Activated CD4-positive, alpha-beta T cell treated with anti-CD3 and anti-CD28 coated beads, Interleukin-2, amount 10 ng/mL, durations not matched to agents 24 days and 14 days (primary cell): Measurements from ENCODE around the gene MDM2. TPM values are rescaled to one million over a fixed set of nuclear protein-coding genes. Genes with fewer than 3 reads are reported as not detected.
"Not testable (repeated sequence)": the region's sequence is repeated elsewhere in the genome, so short reads cannot be mapped to it uniquely, and the experiment has no call there.

Experiments
- DNase-seq: peaks from one replicate; pipeline ENCODE4 v3.0.0; 2022
- H3K27ac Mint-ChIP-seq: one replicate; pipeline ENCODE4 v1.8.0; 2022; ENCODE audit warnings: mild to moderate bottlenecking, mixed read lengths
- H3K27me3 Mint-ChIP-seq: one replicate; pipeline ENCODE4 v1.8.0; 2022; ENCODE audit warnings: mixed read lengths
- H3K36me3 Mint-ChIP-seq: one replicate; pipeline ENCODE4 v1.8.0; 2022; ENCODE audit warnings: low read depth, mild to moderate bottlenecking, mixed read lengths
- H3K4me1 Mint-ChIP-seq: one replicate; pipeline ENCODE4 v1.8.0; 2021; ENCODE audit warnings: mixed read lengths
- H3K4me3 Mint-ChIP-seq: one replicate; pipeline ENCODE4 v1.8.0; 2022; ENCODE audit warnings: mild to moderate bottlenecking, moderate library complexity, mixed read lengths
- H3K9me3 Mint-ChIP-seq: one replicate; pipeline ENCODE4 v1.8.0; 2021; ENCODE audit warnings: mixed read lengths
- intact Hi-C: fragments of 100-400 bp; cut with micrococcal nuclease; formaldehyde crosslinking; loops from one replicate; pipeline ENCODE4 v1.15.1; 2023
- total RNA-seq: library from RNA; stranded (reverse); gene quantifications from 2 replicates; pipeline ENCODE4 v1.2.3, GENCODE V29; 2022

Gene MDM2
- total RNA-seq, 1 donor from 2014 or later: 233 TPM

DNA sequence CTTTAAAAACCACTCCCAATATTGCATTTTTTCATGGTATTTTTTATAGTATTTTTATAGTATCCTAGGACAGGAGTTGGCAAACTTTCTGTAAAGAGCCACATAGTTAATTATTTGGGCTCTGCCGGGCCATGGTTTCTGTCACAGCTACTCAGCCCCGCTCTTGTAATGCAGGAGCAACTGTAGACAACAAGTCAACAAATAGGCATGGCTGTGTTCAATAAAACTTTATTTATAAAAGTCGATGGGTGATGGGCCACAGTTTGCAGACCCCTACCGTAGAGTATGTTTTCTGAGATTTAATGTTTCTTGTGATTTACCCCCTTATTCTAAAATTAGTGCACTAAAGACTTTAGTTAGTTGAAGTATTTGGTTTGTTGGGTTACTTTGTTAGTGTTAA lies 25.5 kb downstream of the MDM2 start:
- H3K36me3 Mint-ChIP-seq: peaks cover 59% of the 10 kb centered on the region

DNA sequence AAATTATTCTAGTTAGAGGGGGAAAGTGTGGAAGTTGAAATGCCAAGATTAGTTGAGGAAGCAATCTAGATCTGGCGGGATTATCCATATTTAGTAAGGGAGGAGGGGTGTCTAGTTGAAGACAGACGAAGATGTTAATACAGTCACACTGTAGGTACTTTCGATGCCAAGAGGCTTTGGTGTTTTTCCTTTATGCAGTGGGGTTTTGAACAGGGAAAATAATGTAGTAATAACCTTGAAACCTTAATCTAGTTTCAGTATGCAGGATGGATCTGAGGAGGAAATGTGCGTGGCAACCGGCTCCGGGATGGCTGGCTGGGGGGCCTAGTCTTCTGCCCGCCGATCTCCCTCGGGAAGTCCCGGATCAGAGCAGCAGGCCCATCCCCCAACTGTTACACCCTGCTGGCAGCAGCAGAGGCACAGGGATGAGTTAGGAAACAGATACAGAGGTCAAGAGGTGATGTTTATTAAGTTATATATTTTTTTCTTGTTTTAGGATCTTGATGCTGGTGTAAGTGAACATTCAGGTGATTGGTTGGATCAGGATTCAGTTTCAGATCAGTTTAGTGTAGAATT lies 27.4 kb downstream of the MDM2 start:
- no peaks in the 10 kb centered on the region for H3K9me3 Mint-ChIP-seq
- peaks cover 12% of the 10 kb centered on the region for H3K4me1 Mint-ChIP-seq
- H3K4me3 Mint-ChIP-seq: no peak overlapping the region
- peaks cover 59% of the 10 kb centered on the region for H3K36me3 Mint-ChIP-seq
- H3K27ac Mint-ChIP-seq: peak overlapping the region; percentile 25
- intact Hi-C loops: loop anchor here (10.0 kb wide), 2 partner anchors 319 to 409 kb away; no protein-coding TSS in a partner anchor
- H3K27me3 Mint-ChIP-seq: no peaks in the 10 kb centered on the region
- no peak for DNase-seq

More for the DNA sequence above, 25.5 kb downstream of the MDM2 start:
- DNase-seq: no peak
- Mint-ChIP-seq H3K4me1 (peaks cover 17% of the 10 kb centered on the region), H3K9me3 (no peaks in the 10 kb centered on the region), H3K4me3 (no peak overlapping the region), H3K27ac (no peak overlapping the region), H3K27me3 (no peaks in the 10 kb centered on the region)
- intact Hi-C loops: loop anchor here (10.0 kb wide), 2 partner anchors 321 to 411 kb away; no protein-coding TSS in a partner anchor

DNA sequence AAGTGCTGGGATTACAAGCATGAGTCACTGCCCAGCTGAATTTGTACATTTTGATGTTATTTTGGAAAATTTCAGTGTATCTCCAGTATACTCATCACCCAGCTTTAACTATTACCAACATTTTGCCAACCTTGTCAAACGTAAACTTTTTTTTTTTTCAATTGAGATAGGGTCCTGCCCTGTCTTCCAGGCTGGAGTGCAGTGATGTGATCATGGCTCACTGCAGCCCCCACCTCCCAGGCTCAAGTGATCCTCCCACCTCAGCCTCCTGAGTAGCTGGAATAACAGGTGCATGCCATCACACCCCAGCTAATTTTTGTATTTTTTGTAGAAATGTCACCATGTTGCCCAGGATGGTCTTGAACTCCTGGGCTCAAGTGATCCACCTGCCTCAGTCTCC lies 29.2 kb downstream of the MDM2 start:
- no peaks in the 10 kb centered on the region for H3K27me3 Mint-ChIP-seq
- H3K4me3 Mint-ChIP-seq: no peak overlapping the region
- DNase-seq: no peak
- intact Hi-C loops: loop anchor here (10.0 kb wide), 2 partner anchors 318 to 408 kb away; no protein-coding TSS in a partner anchor
- peaks cover 14% of the 10 kb centered on the region for H3K4me1 Mint-ChIP-seq
- H3K9me3 Mint-ChIP-seq: no peaks in the 10 kb centered on the region
- peaks cover 60% of the 10 kb centered on the region for H3K36me3 Mint-ChIP-seq
- no peak overlapping the region for H3K27ac Mint-ChIP-seq

DNA sequence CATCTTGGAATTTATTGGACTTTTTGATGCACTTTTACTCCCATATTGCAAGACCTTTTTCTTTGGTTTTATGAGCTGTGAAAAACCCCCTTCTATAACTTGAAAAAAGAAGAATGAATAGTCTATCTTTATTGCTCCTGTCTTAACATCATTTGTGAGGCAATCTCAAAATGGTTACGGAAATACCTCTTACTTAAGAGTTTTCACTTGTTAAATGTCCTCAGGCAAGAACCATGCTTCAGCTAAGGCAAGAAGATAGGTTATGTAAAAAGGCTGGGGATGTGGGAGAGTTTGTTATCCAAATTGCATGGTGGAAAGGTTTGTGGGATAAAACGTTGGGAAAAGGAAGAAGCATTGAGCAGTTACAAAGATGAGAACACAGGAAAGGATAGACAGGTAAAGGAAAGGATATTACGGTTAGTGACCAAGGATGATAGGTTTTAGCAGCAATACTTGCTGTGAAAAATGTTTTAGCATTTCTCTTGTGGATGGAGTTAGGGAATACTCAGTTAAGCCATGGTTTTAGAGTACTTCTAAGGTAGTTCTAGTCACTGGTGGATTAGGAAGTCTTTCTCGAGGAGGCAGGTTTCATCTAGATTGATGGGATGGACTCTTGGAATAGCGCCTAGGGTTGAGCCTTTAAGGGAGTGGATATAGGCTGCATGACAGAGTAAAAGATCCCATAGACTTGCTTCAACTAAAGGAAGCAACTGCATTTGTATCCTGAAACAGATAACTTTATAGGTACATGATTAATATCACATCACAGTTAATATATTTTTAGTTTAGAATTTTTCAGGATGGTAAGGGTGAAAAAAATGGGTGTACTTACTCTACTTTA lies 30.3 kb downstream of the MDM2 start:
- intact Hi-C loops: loop anchor here (10.0 kb wide), 2 partner anchors 317 to 407 kb away; no protein-coding TSS in a partner anchor
- peaks cover 64% of the 10 kb centered on the region for H3K36me3 Mint-ChIP-seq

DNA sequence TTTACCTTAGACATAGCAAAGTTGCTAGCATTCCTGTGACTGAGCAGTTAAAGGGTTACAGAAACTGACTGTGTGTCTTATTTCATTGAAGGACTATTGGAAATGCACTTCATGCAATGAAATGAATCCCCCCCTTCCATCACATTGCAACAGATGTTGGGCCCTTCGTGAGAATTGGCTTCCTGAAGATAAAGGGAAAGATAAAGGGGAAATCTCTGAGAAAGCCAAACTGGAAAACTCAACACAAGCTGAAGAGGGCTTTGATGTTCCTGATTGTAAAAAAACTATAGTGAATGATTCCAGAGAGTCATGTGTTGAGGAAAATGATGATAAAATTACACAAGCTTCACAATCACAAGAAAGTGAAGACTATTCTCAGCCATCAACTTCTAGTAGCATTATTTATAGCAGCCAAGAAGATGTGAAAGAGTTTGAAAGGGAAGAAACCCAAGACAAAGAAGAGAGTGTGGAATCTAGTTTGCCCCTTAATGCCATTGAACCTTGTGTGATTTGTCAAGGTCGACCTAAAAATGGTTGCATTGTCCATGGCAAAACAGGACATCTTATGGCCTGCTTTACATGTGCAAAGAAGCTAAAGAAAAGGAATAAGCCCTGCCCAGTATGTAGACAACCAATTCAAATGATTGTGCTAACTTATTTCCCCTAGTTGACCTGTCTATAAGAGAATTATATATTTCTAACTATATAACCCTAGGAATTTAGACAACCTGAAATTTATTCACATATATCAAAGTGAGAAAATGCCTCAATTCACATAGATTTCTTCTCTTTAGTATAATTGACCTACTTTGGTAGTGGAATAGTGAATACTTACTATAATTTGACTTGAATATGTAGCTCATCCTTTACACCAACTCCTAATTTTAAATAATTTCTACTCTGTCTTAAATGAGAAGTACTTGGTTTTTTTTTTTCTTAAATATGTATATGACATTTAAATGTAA lies 31.5 kb downstream of the MDM2 start:
- intact Hi-C loops: loop anchor here (10.0 kb wide), 2 partner anchors 315 to 405 kb away; no protein-coding TSS in a partner anchor
- DNase-seq: no peak
- no peaks in the 10 kb centered on the region for H3K27me3 Mint-ChIP-seq
- H3K9me3 Mint-ChIP-seq: no peaks in the 10 kb centered on the region
- H3K4me3 Mint-ChIP-seq: no peak overlapping the region
- H3K36me3 Mint-ChIP-seq: peaks cover 66% of the 10 kb centered on the region
- no peak overlapping the region for H3K27ac Mint-ChIP-seq
- peaks cover 12% of the 10 kb centered on the region for H3K4me1 Mint-ChIP-seq

More for the DNA sequence above, 30.3 kb downstream of the MDM2 start:
- Mint-ChIP-seq H3K4me3 (no peak overlapping the region), H3K27ac (no peak overlapping the region), H3K4me1 (peaks cover 14% of the 10 kb centered on the region), H3K27me3 (no peaks in the 10 kb centered on the region), H3K9me3 (no peaks in the 10 kb centered on the region)
- no peak for DNase-seq

DNA sequence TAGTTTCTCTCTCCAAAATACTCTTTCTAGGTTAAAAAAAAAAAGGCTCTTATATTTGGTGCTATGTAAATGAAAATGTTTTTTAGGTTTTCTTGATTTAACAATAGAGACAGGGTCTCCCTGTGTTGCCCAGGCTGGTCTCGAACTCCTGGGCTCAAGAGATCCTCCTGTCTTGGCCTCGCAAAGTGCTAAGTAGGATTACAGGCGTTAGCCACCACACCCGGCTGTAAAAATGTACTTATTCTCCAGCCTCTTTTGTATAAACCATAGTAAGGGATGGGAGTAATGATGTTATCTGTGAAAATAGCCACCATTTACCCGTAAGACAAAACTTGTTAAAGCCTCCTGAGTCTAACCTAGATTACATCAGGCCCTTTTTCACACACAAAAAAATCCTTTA lies 33.2 kb downstream of the MDM2 start:
- peaks cover 64% of the 10 kb centered on the region for H3K36me3 Mint-ChIP-seq
- not testable (repeated sequence) for H3K27ac Mint-ChIP-seq

DNA sequence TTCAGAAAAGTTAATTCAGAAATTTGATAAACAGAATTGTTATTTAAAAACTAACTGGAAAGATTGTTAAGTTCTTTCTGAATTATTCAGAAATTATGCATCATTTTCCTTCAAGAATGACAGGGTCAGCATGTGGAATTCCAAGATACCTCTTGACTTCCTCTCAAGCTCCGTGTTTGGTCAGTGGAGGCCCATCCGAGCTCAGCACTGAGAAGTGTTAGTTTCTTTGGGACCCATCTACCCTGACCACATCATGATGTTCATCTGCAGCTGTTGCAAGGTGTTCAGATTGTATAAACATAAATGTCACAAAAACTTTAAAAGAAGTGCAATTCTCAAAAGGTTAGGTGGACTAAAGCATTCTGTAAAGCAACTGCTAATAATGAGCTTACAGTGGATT lies 33.7 kb downstream of the MDM2 start:
- intact Hi-C loops: no loop called here
- Mint-ChIP-seq H3K27me3 (no peaks in the 10 kb centered on the region), H3K27ac (no peak overlapping the region), H3K9me3 (no peaks in the 10 kb centered on the region), H3K4me1 (peaks cover 9% of the 10 kb centered on the region), H3K36me3 (peaks cover 65% of the 10 kb centered on the region), H3K4me3 (no peak overlapping the region)
- no peak for DNase-seq

More for the DNA sequence above, 33.2 kb downstream of the MDM2 start:
- H3K4me1 Mint-ChIP-seq, DNase-seq, H3K4me3 Mint-ChIP-seq, H3K9me3 Mint-ChIP-seq, H3K27me3 Mint-ChIP-seq, intact Hi-C loops: not testable (repeated sequence)

DNA sequence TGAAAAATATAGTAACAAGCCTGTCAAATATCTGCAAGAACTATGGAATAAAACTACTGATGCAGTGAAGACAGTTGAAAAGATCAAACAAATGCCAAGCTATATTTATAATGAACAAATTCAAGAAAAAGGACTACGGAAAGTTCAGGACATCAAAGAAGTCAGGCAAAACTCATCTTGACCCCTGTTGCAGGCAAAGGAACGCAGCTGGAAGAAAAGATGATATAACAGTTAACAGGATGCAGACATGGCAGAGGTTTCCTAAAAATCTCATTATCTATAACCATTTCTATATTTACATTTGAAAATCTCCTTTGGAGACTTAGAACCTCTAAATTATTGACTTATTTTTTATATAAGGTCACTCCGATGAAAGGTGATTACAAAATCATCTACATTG lies 34.1 kb downstream of the MDM2 start:
- Mint-ChIP-seq H3K4me1 (peaks cover 9% of the 10 kb centered on the region), H3K9me3 (no peaks in the 10 kb centered on the region)
- intact Hi-C loops: no loop called here

DNA sequence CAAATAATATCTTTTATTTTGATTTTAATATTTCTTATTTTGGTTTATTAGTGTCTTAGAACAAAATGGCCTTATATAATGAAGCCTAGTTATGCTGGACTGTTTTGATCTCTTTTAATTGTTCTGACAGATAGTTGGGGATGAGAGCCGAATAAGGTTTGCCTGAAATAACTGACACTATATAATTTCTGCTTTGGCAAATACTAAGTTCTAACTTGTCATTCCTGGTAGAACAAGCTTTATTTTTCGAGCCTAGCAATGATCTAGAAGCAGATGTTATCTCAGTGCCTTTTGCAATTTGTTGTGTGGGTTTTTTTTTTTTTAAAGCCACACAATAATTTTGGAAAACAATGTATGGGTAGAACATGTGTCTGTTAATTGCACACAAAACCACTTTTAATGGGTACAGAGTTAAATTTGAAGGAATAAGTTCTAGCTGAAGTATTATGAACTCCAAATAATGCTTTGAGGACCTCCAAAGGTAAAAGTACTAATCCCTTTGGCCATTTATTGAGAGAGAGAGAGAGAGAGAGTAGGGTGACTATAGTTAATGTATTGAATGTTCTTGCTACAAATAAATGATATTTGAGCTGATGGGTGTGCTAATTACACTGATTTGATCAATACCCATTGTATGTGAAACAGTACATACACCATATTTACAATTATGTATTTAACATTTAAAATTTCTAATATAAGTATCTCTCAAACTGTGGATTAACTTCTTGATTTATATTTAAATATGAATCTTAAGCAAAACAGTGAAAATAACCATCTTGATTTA lies 35.0 kb downstream of the MDM2 start:
- H3K4me3 Mint-ChIP-seq: no peak overlapping the region
- peaks cover 8% of the 10 kb centered on the region for H3K4me1 Mint-ChIP-seq
- peaks cover 56% of the 10 kb centered on the region for H3K36me3 Mint-ChIP-seq
- H3K9me3 Mint-ChIP-seq: no peaks in the 10 kb centered on the region
- H3K27ac Mint-ChIP-seq: no peak overlapping the region
- intact Hi-C loops: no loop called here
- no peaks in the 10 kb centered on the region for H3K27me3 Mint-ChIP-seq
- DNase-seq: no peak

More for the DNA sequence above, 34.1 kb downstream of the MDM2 start:
- H3K27me3 Mint-ChIP-seq: no peaks in the 10 kb centered on the region
- DNase-seq: no peak
- H3K27ac Mint-ChIP-seq: peak overlapping the region; percentile 25
- H3K36me3 Mint-ChIP-seq: peaks cover 61% of the 10 kb centered on the region
- H3K4me3 Mint-ChIP-seq: no peak overlapping the region

DNA sequence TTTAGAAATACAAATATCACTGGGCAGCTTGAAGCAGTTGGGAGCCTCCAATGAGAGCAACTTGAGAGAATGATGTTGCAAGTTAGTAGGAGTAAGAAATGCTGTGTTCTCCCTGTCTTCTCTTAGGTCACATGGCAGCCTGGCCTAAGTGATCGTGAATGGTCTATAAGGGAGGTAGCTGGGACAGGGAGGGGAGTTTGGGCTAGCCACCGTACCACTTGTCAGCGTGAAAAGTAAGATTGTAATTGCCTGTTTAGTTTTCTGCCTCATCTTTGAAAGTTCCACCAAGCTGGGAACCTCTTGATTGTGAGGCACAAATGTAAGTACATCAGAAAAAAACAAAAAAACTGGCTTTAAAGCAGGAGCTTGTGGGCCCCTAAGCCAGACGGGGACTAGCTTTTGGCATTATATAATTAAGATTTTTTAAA lies 36.4 kb downstream of the MDM2 start:
- H3K9me3 Mint-ChIP-seq: no peaks in the 10 kb centered on the region
- DNase-seq: peak; percentile 50
- intact Hi-C loops: no loop called here
- H3K4me3 Mint-ChIP-seq: no peak overlapping the region
- peaks cover 48% of the 10 kb centered on the region for H3K36me3 Mint-ChIP-seq
- peaks cover 4% of the 10 kb centered on the region for H3K4me1 Mint-ChIP-seq
- no peak overlapping the region for H3K27ac Mint-ChIP-seq
- H3K27me3 Mint-ChIP-seq: no peaks in the 10 kb centered on the region

DNA sequence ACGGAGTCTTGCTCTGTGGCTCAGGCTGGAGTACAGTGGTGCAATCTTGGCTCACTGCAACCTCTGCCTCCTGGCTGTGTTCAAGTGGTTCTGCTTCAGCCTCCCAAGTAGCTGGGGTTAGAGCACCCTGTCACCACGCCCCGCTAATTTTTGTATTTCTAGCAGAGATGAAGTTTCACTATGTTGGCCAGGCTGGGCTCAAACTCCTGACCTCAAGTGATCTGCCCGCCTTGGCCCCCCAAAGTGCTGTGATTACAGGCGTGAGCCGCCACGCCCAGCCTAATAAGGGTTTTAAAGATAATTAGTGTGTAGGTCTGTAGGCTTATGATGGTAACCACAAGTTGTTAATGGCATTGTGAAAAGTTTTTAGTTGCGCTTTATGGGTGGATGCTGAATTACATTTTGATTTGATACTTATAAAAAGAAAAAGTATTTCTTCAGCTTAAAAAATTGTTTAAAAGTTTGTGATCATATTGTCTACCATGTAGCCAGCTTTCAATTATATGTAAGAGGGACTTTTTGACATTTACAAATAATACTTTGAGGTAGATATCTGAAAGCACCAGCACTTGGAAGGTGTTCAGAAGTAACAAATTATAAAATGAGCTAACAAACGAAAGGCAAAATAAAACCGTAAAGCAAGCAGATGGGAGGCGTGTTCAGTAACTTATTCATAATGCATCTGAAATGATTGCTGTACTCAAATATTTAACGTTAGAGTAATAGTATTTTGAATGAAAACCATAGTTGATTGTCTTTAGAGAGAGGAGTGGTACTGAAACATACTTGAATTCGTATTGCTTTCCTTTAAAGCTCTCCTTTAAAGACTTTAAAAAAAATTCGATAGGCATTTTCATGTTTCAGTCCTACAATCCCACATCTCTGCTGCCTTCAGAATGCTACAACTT lies 37.1 kb downstream of the MDM2 start:
- intact Hi-C loops: no loop called here
- Mint-ChIP-seq H3K27ac (no peak overlapping the region), H3K36me3 (peaks cover 45% of the 10 kb centered on the region), H3K4me1 (peaks cover 4% of the 10 kb centered on the region), H3K9me3 (no peaks in the 10 kb centered on the region), H3K27me3 (no peaks in the 10 kb centered on the region), H3K4me3 (no peak overlapping the region)
- DNase-seq: no peak

DNA sequence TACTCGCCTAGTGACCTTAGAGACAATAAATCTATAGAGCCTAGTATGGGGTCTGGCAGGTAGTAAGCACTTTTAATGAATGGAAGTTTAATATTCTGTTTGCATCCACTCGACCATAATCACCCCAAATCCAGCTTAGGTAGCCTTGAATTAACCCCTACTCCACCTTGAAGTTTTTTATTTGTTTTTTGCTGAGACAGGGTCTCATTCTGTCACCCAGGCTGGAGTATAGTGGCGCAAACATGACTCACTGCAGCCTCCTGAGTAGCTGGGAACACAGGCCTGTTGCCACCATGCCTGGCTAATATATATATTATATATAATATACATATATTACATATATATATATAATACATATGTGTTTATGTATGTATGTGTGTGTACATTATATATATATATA lies 38.8 kb downstream of the MDM2 start:
- no peak overlapping the region for H3K4me3 Mint-ChIP-seq
- no peak for DNase-seq
- H3K36me3 Mint-ChIP-seq: peaks cover 29% of the 10 kb centered on the region
- intact Hi-C loops: no loop called here
- peaks cover 5% of the 10 kb centered on the region for H3K4me1 Mint-ChIP-seq
- H3K9me3 Mint-ChIP-seq: no peaks in the 10 kb centered on the region
- no peaks in the 10 kb centered on the region for H3K27me3 Mint-ChIP-seq
- no peak overlapping the region for H3K27ac Mint-ChIP-seq
